ENCODE data around the gene SCTR.

Gene SCTR

GRCh38 chr2:119523952-119524694, at the start of gene SCTR:
SCTR (minus strand) TSS chr2:119524483; CDS start chr2:119524226, 257 bp downstream.
- Histone ChIP-seq H2AFZ (ENCODE audit: low read depth, low read length) (no peak within 1 kb of the TSS), H3K4me1 (ENCODE audit: low read length) (no peaks in the 10 kb centered on the region), H3K79me2 (ENCODE audit: low read length) (no peaks in the 10 kb centered on the region), H3K27me3 (ENCODE audit: low read depth, low read length) (peaks cover 4% of the 10 kb centered on the region; the same call in 1 of the 2 replicates), H3K4me2 (ENCODE audit: low read length) (no peak within 1 kb of the TSS), H3K9me3 (ENCODE audit: insufficient read depth, low read length) (no peaks in the 10 kb centered on the region), H3K9ac (ENCODE audit: low read length) (no peak within 1 kb of the TSS), H4K20me1 (ENCODE audit: insufficient read depth, low read length) (no peaks in the 10 kb centered on the region), H3K4me3 (ENCODE audit: low read length) (no peak within 1 kb of the TSS), H3K36me3 (replicated peaks; ENCODE audit: low read depth, low read length) (no peaks in the 10 kb centered on the region), H3K27ac (ENCODE audit: low read length) (no peak within 1 kb of the TSS)
- TF ChIP-seq EZH2phosphoT487 (IDR thresholded peaks at IDR 0.05; ENCODE audit: low read depth) (no peak), CTCF (IDR thresholded peaks at IDR 0.05; ENCODE audit: low read depth, low read length) (no peak)

- Histone ChIP-seq H4K20me1 (ENCODE audit: insufficient read depth, low read length) (no peaks in the 10 kb centered on the region), H3K27me3 (ENCODE audit: low read depth, low read length) (peaks cover 14% of the 10 kb centered on the region), H3K4me1 (ENCODE audit: low read length) (peaks cover 11% of the 10 kb centered on the region), H3K36me3 (replicated peaks; ENCODE audit: low read depth, low read length) (no peaks in the 10 kb centered on the region), H3K4me2 (ENCODE audit: low read length) (no peak overlapping the region), H3K9me3 (ENCODE audit: insufficient read depth, low read length) (no peaks in the 10 kb centered on the region), H3K4me3 (ENCODE audit: low read length) (no peak overlapping the region), H3K9ac (ENCODE audit: low read length) (no peak overlapping the region), H2AFZ (ENCODE audit: low read depth, low read length) (no peak overlapping the region), H3K27ac (ENCODE audit: low read length) (no peak overlapping the region), H3K79me2 (ENCODE audit: low read length) (no peaks in the 10 kb centered on the region)
- TF ChIP-seq EZH2phosphoT487 (IDR thresholded peaks at IDR 0.05; ENCODE audit: low read depth) (no peak), CTCF (IDR thresholded peaks at IDR 0.05; ENCODE audit: low read depth, low read length) (no peak)
These were observed 43.0 kb upstream of the SCTR start for GRCh38 chr2:119567292-119567691.

GRCh38 chr2:119565481-119565880, 41.2 kb upstream of the SCTR start:
- H3K79me2 ChIP-seq (ENCODE audit: low read length), result no peaks in the 10 kb centered on the region
- no peak overlapping the region for H3K4me3 ChIP-seq (ENCODE audit: low read length)
- H3K27ac ChIP-seq (ENCODE audit: low read length), result no peak overlapping the region
- no peak overlapping the region for H3K4me2 ChIP-seq (ENCODE audit: low read length)
- peaks cover 15% of the 10 kb centered on the region for H3K27me3 ChIP-seq (ENCODE audit: low read depth, low read length)
- H3K9me3 ChIP-seq (ENCODE audit: insufficient read depth, low read length), result no peaks in the 10 kb centered on the region
- H3K4me1 ChIP-seq (ENCODE audit: low read length), result no peaks in the 10 kb centered on the region
- TF ChIP-seq CTCF (IDR thresholded peaks at IDR 0.05; ENCODE audit: low read depth, low read length) (no peak), EZH2phosphoT487 (IDR thresholded peaks at IDR 0.05; ENCODE audit: low read depth) (no peak)
- H3K36me3 ChIP-seq (replicated peaks; ENCODE audit: low read depth, low read length), result no peaks in the 10 kb centered on the region
- H3K9ac ChIP-seq (ENCODE audit: low read length), result no peak overlapping the region
- no peak overlapping the region for H2AFZ ChIP-seq (ENCODE audit: low read depth, low read length)
- no peaks in the 10 kb centered on the region for H4K20me1 ChIP-seq (ENCODE audit: insufficient read depth, low read length)

- Histone ChIP-seq H3K4me3 (ENCODE audit: low read length) (no peak overlapping the region), H3K27me3 (ENCODE audit: low read depth, low read length) (peaks cover 16% of the 10 kb centered on the region), H3K36me3 (replicated peaks; ENCODE audit: low read depth, low read length) (no peaks in the 10 kb centered on the region), H3K27ac (ENCODE audit: low read length) (no peak overlapping the region), H3K4me2 (ENCODE audit: low read length) (no peak overlapping the region), H3K4me1 (ENCODE audit: low read length) (no peaks in the 10 kb centered on the region), H3K9ac (ENCODE audit: low read length) (no peak overlapping the region), H2AFZ (ENCODE audit: low read depth, low read length) (no peak overlapping the region), H3K79me2 (ENCODE audit: low read length) (no peaks in the 10 kb centered on the region), H3K9me3 (ENCODE audit: insufficient read depth, low read length) (no peaks in the 10 kb centered on the region), H4K20me1 (ENCODE audit: insufficient read depth, low read length) (no peaks in the 10 kb centered on the region)
- TF ChIP-seq EZH2phosphoT487 (IDR thresholded peaks at IDR 0.05; ENCODE audit: low read depth), result no peak
- no peak for TF ChIP-seq CTCF (IDR thresholded peaks at IDR 0.05; ENCODE audit: low read depth, low read length)
These were observed 29.5 kb upstream of the SCTR start for GRCh38 chr2:119553687-119554344.
